ENCODE measurements around the gene HOOK2. TPM values are rescaled to one million over a fixed set of nuclear protein-coding genes. Genes with fewer than 3 reads are reported as not detected.

The HOOK2 gene
- total and polyA plus RNA-seq, 2 of the 4 experiments (the other 2 are of a cell fraction), result 7.5 to 21.6 TPM

DNA sequence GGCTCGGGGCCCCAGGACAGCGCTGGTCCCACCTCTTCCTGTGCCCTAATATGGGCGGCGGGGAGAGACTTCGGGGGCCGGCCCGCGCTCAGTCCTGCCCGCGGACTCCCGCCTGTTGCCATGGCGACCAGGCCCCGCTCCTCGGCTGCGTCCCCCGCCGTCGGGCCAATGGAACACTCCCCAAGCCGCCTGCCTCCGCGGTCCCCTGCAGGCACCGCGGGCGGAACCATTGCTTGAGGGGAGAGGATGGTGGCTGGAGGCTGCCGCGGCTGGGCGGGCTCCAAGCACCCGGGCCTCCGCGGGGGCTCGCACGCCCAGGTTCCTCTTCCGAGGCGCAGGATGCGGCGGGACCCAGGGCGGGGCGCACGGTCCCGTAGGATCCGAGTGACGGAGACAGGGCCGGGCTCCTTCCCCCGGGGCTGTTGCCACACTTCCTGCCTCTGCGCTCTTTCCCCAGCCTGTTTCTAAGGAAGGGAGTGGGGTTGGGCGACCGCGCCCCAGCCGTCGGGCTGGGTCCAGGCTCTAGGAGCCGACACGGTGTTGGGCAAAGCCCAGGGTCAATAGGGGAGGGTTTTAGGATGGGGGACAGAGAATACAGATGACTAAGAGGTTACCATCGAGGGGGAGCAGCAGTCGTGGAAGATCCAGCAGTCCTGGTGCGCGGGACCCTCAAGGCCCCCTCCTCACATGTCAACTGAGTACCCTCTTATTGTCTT is 14.7 kb upstream of the HOOK2 start:
- H2BK5ac ChIP-seq (ENCODE audit: low read depth, low read length, poor library complexity, severe bottlenecking), result peak overlapping the region; percentile 91
- peak overlapping the region; percentile 89 for H3K56ac ChIP-seq (ENCODE audit: extremely low read depth, insufficient read depth, low read length)
- no peaks in the 10 kb centered on the region for H3K27me3 ChIP-seq (ENCODE audit: control insufficient read depth, insufficient read depth, low read length)
- H3K23ac ChIP-seq (ENCODE audit: low read depth, low read length), result peak overlapping the region; percentile 98
- ChIA-PET CTCF (no interaction called here), POLR2A (ENCODE audit: unreplicated experiment) (interaction anchor here (0.6 kb wide), 1 partner anchor 46 kb away, joined by 3 read pairs; no protein-coding TSS in a partner anchor)
- peaks cover 27% of the 10 kb centered on the region for H3K4me1 ChIP-seq (ENCODE audit: control insufficient read depth, insufficient read depth, low read length)
- H3K9me1 ChIP-seq (ENCODE audit: insufficient read depth, low read length), result peaks cover 6% of the 10 kb centered on the region
- peak overlapping the region; percentile 89 for H3K27ac ChIP-seq (ENCODE audit: insufficient read depth, low read length)
- H3K36me3 ChIP-seq (ENCODE audit: control insufficient read depth, insufficient read depth, low read length), result no peaks in the 10 kb centered on the region
- peak overlapping the region; percentile 81 for H2AFZ ChIP-seq (replicated peaks; ENCODE audit: low read length, poor library complexity)
- in situ Hi-C loops (cut with MboI; ENCODE audit: low sequenced_read_pairs) (loop anchor here (25.0 kb wide), 1 partner anchor 1047 kb away; no protein-coding TSS in a partner anchor), intact Hi-C loops (cut with micrococcal nuclease) (no loop called here), dilution Hi-C loops (cut with HindIII; ENCODE audit: low sequenced_read_pairs, unreplicated experiment) (no loop called here)
- BruUV-seq (replicated peaks), result no TSS peak
- peak overlapping the region; percentile 44 for H4K5ac ChIP-seq (ENCODE audit: low read depth, low read length)
- peak overlapping the region; percentile 87; the same call in 1 of the 3 replicates for H2BK15ac ChIP-seq (ENCODE audit: low read depth, low read length)
- peak overlapping the region; percentile 39 for H3K4me3 ChIP-seq (ENCODE audit: insufficient read depth, low read depth, low read length)
- peak overlapping the region; percentile 84 for H2BK120ac ChIP-seq (ENCODE audit: low read depth, low read length)
- H3K9me3 ChIP-seq (ENCODE audit: control insufficient read depth, insufficient read depth, low read length), result no peaks in the 10 kb centered on the region
- peak overlapping the region; percentile 91 for H4K91ac ChIP-seq (ENCODE audit: insufficient read depth, low read depth, low read length)
- ATAC-seq (ENCODE audit: low read depth), result peak; percentile 60
- DNase-seq, result peak; percentile 93
- peak overlapping the region; percentile 95 for H2AK9ac ChIP-seq (replicated peaks; ENCODE audit: low read depth, low read length, poor library complexity)
- peak overlapping the region; percentile 72 for H3K14ac ChIP-seq (replicated peaks; ENCODE audit: low read depth, low read length)
- peak overlapping the region; percentile 6 for H3K18ac ChIP-seq (ENCODE audit: low read depth, low read length)
- peaks cover 20% of the 10 kb centered on the region for H4K20me1 ChIP-seq (ENCODE audit: insufficient read depth, low read length)
- peak overlapping the region; percentile 45 to 92 for H4K8ac ChIP-seq (ENCODE audit: low read depth in 2 of 2, low read length in 2 of 2)
- peak overlapping the region; percentile 97 for H3K4ac ChIP-seq (ENCODE audit: low read depth, low read length)
- H2BK20ac ChIP-seq (ENCODE audit: low read depth, low read length), result peak overlapping the region; percentile 57
- peaks cover 0 to 39% of the 10 kb centered on the region in 2 experiments; a peak in 2 of 4 replicates for H3K79me1 ChIP-seq (ENCODE audit: low read depth in 1 of 2, low read length in 2 of 2)
- peak overlapping the region; percentile 63 for H3K9ac ChIP-seq (ENCODE audit: low read depth, low read length)
- TF ChIP-seq MXI1 (IDR thresholded peaks at IDR 0.05; ENCODE audit: borderline replicate concordance, low read depth, low read length), result no peak
- peak; percentile 98 for TF ChIP-seq CEBPB (IDR thresholded peaks at IDR 0.05; ENCODE audit: low read depth, low read length)
- TF ChIP-seq MAFK (IDR thresholded peaks at IDR 0.05; ENCODE audit: low read depth, low read length), result no peak
- TF ChIP-seq CHD1 (IDR thresholded peaks at IDR 0.05; ENCODE audit: low read depth, low read length), result peak; percentile 80; the same call in 1 of the 2 replicates
- TF ChIP-seq BHLHE40 (IDR thresholded peaks at IDR 0.05; ENCODE audit: low read depth, low read length), result peak; percentile 94
- peak; percentile 91 for TF ChIP-seq MAZ (IDR thresholded peaks at IDR 0.05; ENCODE audit: borderline replicate concordance, low read depth, low read length)
- TF ChIP-seq SMC3 (IDR thresholded peaks at IDR 0.05; ENCODE audit: low read depth, low read length), result no peak
- TF ChIP-seq RFX5 (IDR thresholded peaks at IDR 0.05; ENCODE audit: low read depth, low read length), result peak; percentile 51; the same call in 1 of the 2 replicates
- peak; percentile 15; the same call in 1 of the 2 replicates for TF ChIP-seq POLR2A (IDR thresholded peaks at IDR 0.05; ENCODE audit: low read depth, low read length)
- TF ChIP-seq, protein P1, sequence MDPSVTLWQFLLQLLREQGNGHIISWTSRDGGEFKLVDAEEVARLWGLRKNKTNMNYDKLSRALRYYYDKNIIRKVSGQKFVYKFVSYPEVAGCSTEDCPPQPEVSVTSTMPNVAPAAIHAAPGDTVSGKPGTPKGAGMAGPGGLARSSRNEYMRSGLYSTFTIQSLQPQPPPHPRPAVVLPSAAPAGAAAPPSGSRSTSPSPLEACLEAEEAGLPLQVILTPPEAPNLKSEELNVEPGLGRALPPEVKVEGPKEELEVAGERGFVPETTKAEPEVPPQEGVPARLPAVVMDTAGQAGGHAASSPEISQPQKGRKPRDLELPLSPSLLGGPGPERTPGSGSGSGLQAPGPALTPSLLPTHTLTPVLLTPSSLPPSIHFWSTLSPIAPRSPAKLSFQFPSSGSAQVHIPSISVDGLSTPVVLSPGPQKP (IDR thresholded peaks at IDR 0.05; ENCODE audit: borderline replicate concordance, low read depth, low read length), result peak; percentile 91; the same call in 1 of the 2 replicates
- peak overlapping the region; percentile 85 for H2AK5ac ChIP-seq (ENCODE audit: low read depth, low read length)
- H3K4me2 ChIP-seq (ENCODE audit: low read depth, low read length), result peak overlapping the region; percentile 80
- WGBS, 2 experiments (ENCODE audit: extremely low coverage in 2 of 2, insufficient read length in 1 of 2), result 0% methylated on average over 19 of the region's 56 CpGs; no CpG with 5 or more reads in 1 of the 2 experiments
